Keratinocyte (primary cell): ENCODE results near the gene ZCCHC18. TPM values are rescaled to one million over a fixed set of nuclear protein-coding genes. Genes with fewer than 3 reads are reported as not detected.
"Not testable (repeated sequence)": the region's sequence is repeated elsewhere in the genome, so short reads cannot be mapped to it uniquely, and the experiment has no call there.

ENCODE experiments used
- DNase-seq: peaks from one replicate; pipeline ENCODE4 v3.0.0-alpha.2; 2011; ENCODE audit warnings: low read depth, missing footprints, low spot score
- FAIRE-seq: peaks from 2 replicates; lab custom pipeline; 2011; peaks lifted over from hg19 to GRCh38; lab: Jason Lieb, UNC
- H2AFZ ChIP-seq: 2 replicates; pipeline ENCODE4 v1.6.0; 2012; ENCODE audit warnings: low read length, control low read depth, inconsistent platforms; ENCODE audit not compliant: control insufficient read depth
- H3K27ac ChIP-seq: 2 replicates; pipeline ENCODE4 v1.5.1; 2011; ENCODE audit warnings: low read length; ENCODE audit not compliant: control insufficient read depth, insufficient read depth
- H3K27me3 ChIP-seq: 3 replicates; pipeline ENCODE4 v1.6.0; 2011; ENCODE audit warnings: low read length; ENCODE audit not compliant: control insufficient read depth, insufficient read depth; ENCODE audit errors: extremely low read depth
- H3K36me3 ChIP-seq, 2 experiments: 2 replicates in 1 of 2; 3 replicates in 1 of 2; pipeline ENCODE4 v1.5.1; 2011; ENCODE audit warnings: low read length in 2 of 2, mild to moderate bottlenecking in 1 of 2; ENCODE audit not compliant: control insufficient read depth in 2 of 2, insufficient read depth in 2 of 2; ENCODE audit errors: extremely low read depth in 1 of 2
- H3K4me1 ChIP-seq: 3 replicates; pipeline ENCODE4 v1.5.1; 2011; ENCODE audit warnings: low read length; ENCODE audit not compliant: control insufficient read depth, insufficient read depth; ENCODE audit errors: extremely low read depth
- H3K4me2 ChIP-seq: 3 replicates; pipeline ENCODE4 v1.6.0; 2011; ENCODE audit warnings: low read depth, low read length; ENCODE audit not compliant: control insufficient read depth, insufficient read depth; ENCODE audit errors: extremely low read depth
- H3K4me3 ChIP-seq, 3 experiments: fragments of 200-600 bp in 1 of 3; sonication (generic) in 1 of 3; 2 replicates in 2 of 3; 3 replicates in 1 of 3; pipeline ENCODE4 v1.5.1; 2011 to 2016; ENCODE audit warnings: low read length in 3 of 3, mild to moderate bottlenecking in 3 of 3, control low read depth in 2 of 3, inconsistent platforms in 1 of 3, low read depth in 1 of 3, mixed read lengths in 1 of 3, mixed run types in 1 of 3, moderate library complexity in 1 of 3; ENCODE audit not compliant: control insufficient read depth in 2 of 3, insufficient read depth in 2 of 3; ENCODE audit errors: extremely low read depth in 1 of 3
- H3K79me2 ChIP-seq: 2 replicates; pipeline ENCODE4 v1.6.0; 2012; ENCODE audit warnings: low read length; ENCODE audit not compliant: control insufficient read depth, insufficient read depth
- H3K9ac ChIP-seq: 3 replicates; pipeline ENCODE4 v1.6.0; 2011; ENCODE audit warnings: low read length; ENCODE audit not compliant: control insufficient read depth, insufficient read depth; ENCODE audit errors: extremely low read depth
- H3K9me1 ChIP-seq: 3 replicates; pipeline ENCODE4 v1.6.0; 2011; ENCODE audit warnings: low read length; ENCODE audit not compliant: control insufficient read depth, insufficient read depth; ENCODE audit errors: extremely low read depth
- H3K9me3 ChIP-seq: 2 replicates; pipeline ENCODE4 v1.5.1; 2012; ENCODE audit warnings: low read depth, low read length; ENCODE audit not compliant: control insufficient read depth
- H4K20me1 ChIP-seq: 3 replicates; pipeline ENCODE4 v1.6.0; 2011; ENCODE audit warnings: low read length; ENCODE audit not compliant: control insufficient read depth, insufficient read depth; ENCODE audit errors: extremely low read depth
- EZH2 ChIP-seq: IDR thresholded peaks from one replicate; pipeline ENCODE4 v1.6.1; 2012; ENCODE audit warnings: inconsistent platforms, mild to moderate bottlenecking, low read length, moderate library complexity
- dilution Hi-C: fragments of 300-500 bp; cut with MboI; formaldehyde crosslinking; loops from one replicate; pipeline ENCODE4 v1.7.0; 2020; ENCODE audit warnings: low sequenced_read_pairs; ENCODE audit not compliant: extremely low pct_ligation_motif_present
- polyA plus RNA-seq, 5 experiments: library from polyadenylated mRNA; depleted of rRNA in 3 of 5; stranded (reverse) in 3 of 5; stranded (forward) in 1 of 5; unstranded in 1 of 5; fragments of >200 nt; gene quantifications; 1 replicate in 1 of 5; 2 replicates in 3 of 5; 3 replicates in 1 of 5; pipeline versions ENCODE4 v1.2.1 to v1.2.3, GENCODE V29; 2011 to 2012; ENCODE audit warnings: missing spikeins in 2 of 5, low read depth in 1 of 5, low replicate concordance in 1 of 5
- TF ChIP-seq, protein P1 (sequence below), 3 experiments: IDR thresholded peaks in 1 of 3; conservative IDR thresholded peaks in 1 of 3; optimal IDR thresholded peaks in 1 of 3; 2 replicates in 2 of 3; 3 replicates in 1 of 3; pipeline versions ENCODE3 to v1.5.1; 2011; ENCODE audit warnings: low read length in 3 of 3, mild to moderate bottlenecking in 3 of 3, moderate library complexity in 2 of 3, control low read depth in 1 of 3, inconsistent platforms in 1 of 3; ENCODE audit not compliant: insufficient read depth in 2 of 3; ENCODE audit errors: extremely low read depth in 1 of 3

Gene ZCCHC18
- polyA plus RNA-seq, 1 donor (not counting 4 experiments of a cell fraction or from before 2014, with no cell fraction given) = not detected

- Histone ChIP-seq H3K9me3 (no peaks in the 10 kb centered on the region), H3K4me2 (no peak overlapping the region), H2AFZ (no peak overlapping the region), H3K4me1 (no peaks in the 10 kb centered on the region), H3K79me2 (no peaks in the 10 kb centered on the region), H4K20me1 (no peaks in the 10 kb centered on the region), H3K36me3 (no peaks in the 10 kb centered on the region), H3K27me3 (peaks cover 9% of the 10 kb centered on the region), H3K4me3 (no peak overlapping the region), H3K9ac (no peak overlapping the region), H3K9me1 (no peaks in the 10 kb centered on the region), H3K27ac (no peak overlapping the region)
- FAIRE-seq (no peak), DNase-seq (no peak)
- TF ChIP-seq, protein P1, sequence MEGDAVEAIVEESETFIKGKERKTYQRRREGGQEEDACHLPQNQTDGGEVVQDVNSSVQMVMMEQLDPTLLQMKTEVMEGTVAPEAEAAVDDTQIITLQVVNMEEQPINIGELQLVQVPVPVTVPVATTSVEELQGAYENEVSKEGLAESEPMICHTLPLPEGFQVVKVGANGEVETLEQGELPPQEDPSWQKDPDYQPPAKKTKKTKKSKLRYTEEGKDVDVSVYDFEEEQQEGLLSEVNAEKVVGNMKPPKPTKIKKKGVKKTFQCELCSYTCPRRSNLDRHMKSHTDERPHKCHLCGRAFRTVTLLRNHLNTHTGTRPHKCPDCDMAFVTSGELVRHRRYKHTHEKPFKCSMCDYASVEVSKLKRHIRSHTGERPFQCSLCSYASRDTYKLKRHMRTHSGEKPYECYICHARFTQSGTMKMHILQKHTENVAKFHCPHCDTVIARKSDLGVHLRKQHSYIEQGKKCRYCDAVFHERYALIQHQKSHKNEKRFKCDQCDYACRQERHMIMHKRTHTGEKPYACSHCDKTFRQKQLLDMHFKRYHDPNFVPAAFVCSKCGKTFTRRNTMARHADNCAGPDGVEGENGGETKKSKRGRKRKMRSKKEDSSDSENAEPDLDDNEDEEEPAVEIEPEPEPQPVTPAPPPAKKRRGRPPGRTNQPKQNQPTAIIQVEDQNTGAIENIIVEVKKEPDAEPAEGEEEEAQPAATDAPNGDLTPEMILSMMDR (optimal IDR thresholded peaks at IDR 0.05 in 1 of 3, IDR thresholded peaks at IDR 0.05 in 1 of 3, conservative IDR thresholded peaks at IDR 0.05 in 1 of 3; ENCODE audit: extremely low read depth in 1 of 3, insufficient read depth in 2 of 3, low read length in 3 of 3) = no peak
- TF ChIP-seq EZH2 = no peak
- dilution Hi-C loops = no loop called here
Observed at GRCh38 chrX:104108955-104109354, 3.4 kb upstream of the ZCCHC18 start.

DNA sequence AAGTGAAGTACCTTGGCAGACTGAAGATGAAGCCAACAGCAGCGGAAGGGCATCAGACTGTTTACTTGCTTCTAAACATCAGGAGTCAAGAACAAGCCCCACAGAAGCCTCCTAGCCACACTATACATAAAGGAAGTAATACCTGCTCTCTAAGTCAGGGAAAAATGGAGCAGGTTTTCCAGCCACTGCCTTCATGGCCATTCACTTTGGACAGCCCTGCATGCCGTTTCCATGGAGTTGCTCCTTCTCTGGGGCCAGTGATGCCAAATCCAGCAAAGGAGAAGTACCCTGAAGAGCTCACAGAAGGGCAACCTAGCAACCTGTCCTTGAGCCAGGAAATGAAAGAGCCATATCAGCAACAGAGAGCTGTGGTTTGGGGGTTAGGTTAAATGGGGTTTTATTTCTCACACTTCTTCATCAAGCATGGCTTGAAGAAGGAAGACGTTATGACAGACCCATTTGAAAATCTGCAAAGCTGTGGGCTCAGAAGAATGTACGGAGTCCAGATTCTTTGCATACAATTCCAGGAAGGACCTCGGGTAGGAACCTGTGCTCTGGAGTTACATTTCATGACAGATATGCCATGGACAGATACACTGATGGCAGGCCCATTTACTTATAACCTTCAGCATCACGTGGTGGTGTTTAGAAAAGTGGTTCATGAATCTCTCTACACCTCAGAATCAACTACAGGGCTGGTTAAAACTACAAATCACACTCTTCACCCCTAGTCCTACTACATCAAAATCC, 1.7 kb upstream of the ZCCHC18 start:
- FAIRE-seq, H3K79me2 ChIP-seq, H3K27ac ChIP-seq, H3K9ac ChIP-seq, H3K36me3 ChIP-seq, DNase-seq, H3K4me3 ChIP-seq, H3K9me3 ChIP-seq, H3K4me1 ChIP-seq, dilution Hi-C loops, H2AFZ ChIP-seq, H3K9me1 ChIP-seq, H4K20me1 ChIP-seq, H3K4me2 ChIP-seq: not testable (repeated sequence)
- H3K27me3 ChIP-seq = peaks cover 16% of the 10 kb centered on the region
